A549 (cell line): ENCODE measurements around the gene RNF130. TPM values are rescaled to one million over a fixed set of nuclear protein-coding genes. Genes with fewer than 3 reads are reported as not detected.

Source experiments
- ATAC-seq, 2 experiments: fragments of 200-7000 bp in 1 of 2; fragments of >200 bp in 1 of 2; cut with Nextera tagmentation in 1 of 2; cut with Tn5 transposase in 1 of 2; 3 replicates each; pipeline versions ENCODE4 v1.8.0 to v1.9.1; 2018 to 2020; ENCODE audit warnings: mild to moderate bottlenecking in 1 of 2, moderate library complexity in 1 of 2
- CTCF ChIA-PET: fragments of 300-600 bp; sonication (Branson Sonifier 250); formaldehyde crosslinking; extraction: SDS; loops from one replicate; lab custom pipeline; 2021; ENCODE audit warnings: antibody characterized with exemption, inconsistent platforms; lab: Yijun Ruan, JAX
- POLR2A ChIA-PET: fragments of 350-600 bp; formaldehyde crosslinking; extraction: SDS; loops from one replicate; lab custom pipeline; 2021; ENCODE audit warnings: antibody characterized with exemption, inconsistent platforms; lab: Yijun Ruan, JAX
- DNase-seq, 2 experiments: peaks; one replicate each; pipeline versions ENCODE4 v3.0.0 to v3.0.0-alpha.2; 2011 to 2016; ENCODE audit warnings: low read depth in 1 of 2, low spot score in 1 of 2
- FAIRE-seq: peaks from 2 replicates; lab custom pipeline; 2011; peaks lifted over from hg19 to GRCh38; lab: Jason Lieb, UNC
- H3K27ac ChIP-seq, 2 experiments: fragments of >200 bp; sonication (Bioruptor Twin); formaldehyde crosslinking; 3 replicates each; pipeline ENCODE4 v1.5.1; 2016 to 2017
- H3K4me1 ChIP-seq: fragments of >200 bp; sonication (Bioruptor Twin); formaldehyde crosslinking; 3 replicates; pipeline ENCODE4 v1.6.1; 2016
- H3K4me2 ChIP-seq: fragments of >200 bp; sonication (Bioruptor Twin); formaldehyde crosslinking; 3 replicates; pipeline ENCODE4 v1.6.1; 2016
- H3K4me3 ChIP-seq: fragments of >200 bp; sonication (Bioruptor Twin); formaldehyde crosslinking; 3 replicates; pipeline ENCODE4 v1.5.1; 2016
- H3K9me3 ChIP-seq: fragments of >200 bp; sonication (Bioruptor Twin); formaldehyde crosslinking; 3 replicates; pipeline ENCODE4 v1.6.1; 2016
- CEBPB ChIP-seq, 2 experiments: fragments of >200 bp in 1 of 2; sonication (Bioruptor Twin) in 1 of 2; formaldehyde crosslinking in 1 of 2; IDR thresholded peaks; 2 replicates each; pipeline ENCODE4 v1.6.1; 2012 to 2016
- CHD2 ChIP-seq: fragments of 150-350 bp; IDR thresholded peaks from 2 replicates; pipeline ENCODE4 v1.6.1; 2014; ENCODE audit warnings: low read length; ENCODE audit not compliant: partially characterized antibody
- CHD4 ChIP-seq: fragments of 200-600 bp; sonication (generic); IDR thresholded peaks from 2 replicates; pipeline ENCODE4 v1.6.1; 2016; ENCODE audit warnings: antibody characterized with exemption, mild to moderate bottlenecking, borderline replicate concordance
- EHF ChIP-seq: fragments of 250-450 bp; sonication (Bioruptor Pico); IDR thresholded peaks from 2 replicates; pipeline ENCODE4 v1.5.0; 2020; ENCODE audit warnings: mild to moderate bottlenecking
- EHMT2 ChIP-seq: fragments of 200-600 bp; sonication (generic); IDR thresholded peaks from 2 replicates; pipeline ENCODE4 v1.6.1; 2016; ENCODE audit warnings: antibody characterized with exemption, low read depth, mild to moderate bottlenecking, moderate library complexity
- EP300 ChIP-seq, 2 experiments: fragments of >200 bp; sonication (Bioruptor Twin); formaldehyde crosslinking; IDR thresholded peaks; 2 replicates in 1 of 2; 3 replicates in 1 of 2; pipeline ENCODE4 v1.6.1; 2016 to 2017
- HDAC2 ChIP-seq: fragments of 200-600 bp; sonication (generic); IDR thresholded peaks from 2 replicates; pipeline ENCODE4 v1.6.1; 2016
- HES2 ChIP-seq: fragments of >200 bp; sonication (Bioruptor Twin); formaldehyde crosslinking; IDR thresholded peaks from 2 replicates; pipeline ENCODE4 v1.6.1; 2016
- HEYL ChIP-seq: fragments of 250-450 bp; sonication (Bioruptor Pico); IDR thresholded peaks from 2 replicates; pipeline ENCODE4 v1.8.0; 2021; ENCODE audit warnings: mild to moderate bottlenecking, moderate library complexity
- HOXB13 ChIP-seq: fragments of 250-450 bp; sonication (Bioruptor Pico); IDR thresholded peaks from 2 replicates; pipeline ENCODE4 v1.5.0; 2020; ENCODE audit warnings: low read depth, mild to moderate bottlenecking, moderate library complexity
- HOXB5 ChIP-seq: fragments of 250-450 bp; sonication (Bioruptor Pico); IDR thresholded peaks from 2 replicates; pipeline ENCODE4 v1.5.0; 2020; ENCODE audit warnings: mild to moderate bottlenecking, moderate library complexity
- KDM1A ChIP-seq: fragments of 200-600 bp; sonication (generic); IDR thresholded peaks from 2 replicates; pipeline ENCODE4 v1.6.1; 2016; ENCODE audit warnings: low read depth, mild to moderate bottlenecking
- KDM5A ChIP-seq: fragments of 200-600 bp; sonication (generic); IDR thresholded peaks from 2 replicates; pipeline ENCODE4 v1.6.1; 2016; ENCODE audit warnings: antibody characterized with exemption, mild to moderate bottlenecking
- MAFK ChIP-seq: fragments of 450-650 bp; IDR thresholded peaks from 2 replicates; pipeline ENCODE4 v1.6.1; 2014; ENCODE audit not compliant: partially characterized antibody
- MAX ChIP-seq: IDR thresholded peaks from 2 replicates; pipeline ENCODE4 v1.6.1; 2012
- MAZ ChIP-seq: fragments of 150-350 bp; IDR thresholded peaks from 2 replicates; pipeline ENCODE4 v1.6.1; 2014; ENCODE audit warnings: antibody characterized with exemption, low read depth, low read length, borderline replicate concordance
- MYC ChIP-seq: IDR thresholded peaks from 2 replicates; pipeline ENCODE4 v1.6.1; 2012; ENCODE audit warnings: mild to moderate bottlenecking, inconsistent platforms, low read length, improper control_type of control experiment, borderline replicate concordance
- PHF8 ChIP-seq: fragments of 200-600 bp; sonication (generic); IDR thresholded peaks from 2 replicates; pipeline ENCODE4 v1.6.1; 2016; ENCODE audit warnings: low read depth, mild to moderate bottlenecking, antibody characterized with exemption, moderate library complexity, borderline replicate concordance
- RFX5 ChIP-seq: fragments of 450-650 bp; IDR thresholded peaks from 2 replicates; pipeline ENCODE4 v1.7.1; 2014; ENCODE audit warnings: antibody characterized with exemption, mild to moderate bottlenecking, moderate library complexity
- RNF2 ChIP-seq: fragments of 200-600 bp; sonication (generic); IDR thresholded peaks from 2 replicates; pipeline ENCODE4 v1.6.1; 2016; ENCODE audit warnings: low read depth, mild to moderate bottlenecking, antibody characterized with exemption, moderate library complexity, borderline replicate concordance
- SMC3 ChIP-seq: fragments of >200 bp; sonication (Bioruptor Twin); formaldehyde crosslinking; IDR thresholded peaks from 3 replicates; pipeline ENCODE4 v1.6.1; 2018; ENCODE audit warnings: inconsistent platforms
- TFCP2L1 ChIP-seq: fragments of 250-450 bp; sonication (Bioruptor Pico); IDR thresholded peaks from 2 replicates; pipeline ENCODE4 v1.5.0; 2021; ENCODE audit warnings: mild to moderate bottlenecking
- TP53 ChIP-seq: fragments of 250-450 bp; sonication (Bioruptor Pico); IDR thresholded peaks from 2 replicates; pipeline ENCODE4 v1.5.0; 2021; ENCODE audit warnings: mild to moderate bottlenecking, moderate library complexity
- USF2 ChIP-seq: fragments of 450-650 bp; IDR thresholded peaks from 2 replicates; pipeline ENCODE4 v1.6.1; 2014; ENCODE audit warnings: antibody characterized with exemption
- ZC3H11A ChIP-seq: fragments of 450-650 bp; IDR thresholded peaks from 2 replicates; pipeline ENCODE4 v1.6.1; 2014; ENCODE audit warnings: antibody characterized with exemption, mild to moderate bottlenecking
- ZFP36 ChIP-seq: fragments of 450-650 bp; IDR thresholded peaks from 2 replicates; pipeline ENCODE4 v1.6.1; 2014; ENCODE audit warnings: borderline replicate concordance; ENCODE audit not compliant: partially characterized antibody
- ZSCAN20 ChIP-seq: fragments of 250-450 bp; sonication (Bioruptor Pico); IDR thresholded peaks from 2 replicates; pipeline ENCODE4 v1.8.0; 2022; ENCODE audit warnings: mild to moderate bottlenecking, moderate library complexity
- WGBS: methylation state at CpG from one replicate; pipeline ENCODE4 v1.1.6; 2017; ENCODE audit errors: missing lambda C conversion rate; 5-methylcytosine and 5-hydroxymethylcytosine counted together
- polyA plus RNA-seq, 4 experiments: library from polyadenylated mRNA; depleted of rRNA in 3 of 4; stranded (reverse); fragments of >200 nt; fragmentation: RNase III in 1 of 4; extraction: RNeasy Plus Mini Kit Qiagen cat#74134 plus additional on column Dnase treatment in 1 of 4; gene quantifications; 2 replicates in 3 of 4; 3 replicates in 1 of 4; pipeline ENCODE4 v1.2.3, GENCODE V29; 2011 to 2017
- TF ChIP-seq, protein P1 (sequence below): fragments of 250-450 bp; sonication (Bioruptor Pico); IDR thresholded peaks from 2 replicates; pipeline ENCODE4 v1.5.0; 2021; ENCODE audit warnings: mild to moderate bottlenecking, moderate library complexity, borderline replicate concordance
- TF ChIP-seq, protein P2 (sequence below): fragments of >200 bp; sonication (Bioruptor Twin); formaldehyde crosslinking; IDR thresholded peaks from 3 replicates; pipeline ENCODE4 v1.6.1; 2016

Gene RNF130
- polyA plus RNA-seq, 2 of the 4 experiments (the other 2 are of a cell fraction), result 33.3 to 50.1 TPM

GRCh38 chr5:179918742-179919486 lies 152.6 kb downstream of the RNF130 start:
- H3K4me2 ChIP-seq, result no peak overlapping the region
- H3K27ac ChIP-seq, result no peak overlapping the region
- ATAC-seq (no peak), DNase-seq (no peak), FAIRE-seq (no peak)
- no peak overlapping the region for H3K4me3 ChIP-seq
- CTCF ChIA-PET, result interaction anchor here (3.4 kb wide), 1 partner anchor 11 kb away, joined by 12 read pairs; no protein-coding TSS in a partner anchor
- WGBS, result 81% methylated on average over 19 of the region's 19 CpGs
- H3K9me3 ChIP-seq, result no peaks in the 10 kb centered on the region
- H3K4me1 ChIP-seq, result peaks cover 7% of the 10 kb centered on the region
- TF ChIP-seq HES2, result no peak
- no peak for TF ChIP-seq EHMT2
- TF ChIP-seq CHD4, result no peak
- no peak for TF ChIP-seq MAFK
- TF ChIP-seq EP300 (IDR thresholded peaks at IDR 0.05), result no peak
- no peak for TF ChIP-seq ZFP36
- no peak for TF ChIP-seq KDM5A
- TF ChIP-seq HOXB5, result no peak
- TF ChIP-seq MAZ, result no peak
- no peak for TF ChIP-seq TP53 (CRISPR knock-in tag)
- TF ChIP-seq ZSCAN20, result no peak
- no peak for TF ChIP-seq USF2
- no peak for TF ChIP-seq CHD2
- no peak for TF ChIP-seq MYC
- TF ChIP-seq TFCP2L1 (CRISPR knock-in tag), result no peak
- TF ChIP-seq HOXB13 (CRISPR knock-in tag), result no peak
- no peak for TF ChIP-seq HDAC2
- TF ChIP-seq, all 56 proteins: peak for 0
- POLR2A ChIA-PET, result no interaction called here

- Histone ChIP-seq H3K27ac (no peak overlapping the region), H3K4me3 (no peak overlapping the region), H3K4me2 (no peak overlapping the region), H3K4me1 (peaks cover 9% of the 10 kb centered on the region), H3K9me3 (no peaks in the 10 kb centered on the region)
- ChIA-PET POLR2A (no interaction called here), CTCF (interaction anchor here (0.6 to 3.4 kb wide), 4 partner anchors 8 to 347 kb away, joined by 3 to 12 read pairs (median 3); no protein-coding TSS in a partner anchor)
- no peak for TF ChIP-seq MAZ
- no peak for TF ChIP-seq ZC3H11A
- TF ChIP-seq HES2, result no peak
- TF ChIP-seq USF2, result no peak
- TF ChIP-seq, protein P1, sequence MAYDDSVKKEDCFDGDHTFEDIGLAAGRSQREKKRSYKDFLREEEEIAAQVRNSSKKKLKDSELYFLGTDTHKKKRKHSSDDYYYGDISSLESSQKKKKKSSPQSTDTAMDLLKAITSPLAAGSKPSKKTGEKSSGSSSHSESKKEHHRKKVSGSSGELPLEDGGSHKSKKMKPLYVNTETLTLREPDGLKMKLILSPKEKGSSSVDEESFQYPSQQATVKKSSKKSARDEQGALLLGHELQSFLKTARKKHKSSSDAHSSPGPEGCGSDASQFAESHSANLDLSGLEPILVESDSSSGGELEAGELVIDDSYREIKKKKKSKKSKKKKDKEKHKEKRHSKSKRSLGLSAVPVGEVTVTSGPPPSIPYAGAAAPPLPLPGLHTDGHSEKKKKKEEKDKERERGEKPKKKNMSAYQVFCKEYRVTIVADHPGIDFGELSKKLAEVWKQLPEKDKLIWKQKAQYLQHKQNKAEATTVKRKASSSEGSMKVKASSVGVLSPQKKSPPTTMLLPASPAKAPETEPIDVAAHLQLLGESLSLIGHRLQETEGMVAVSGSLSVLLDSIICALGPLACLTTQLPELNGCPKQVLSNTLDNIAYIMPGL, result no peak
- TF ChIP-seq ZFP36, result no peak
- TF ChIP-seq RNF2, result no peak
- no peak for TF ChIP-seq CEBPB (IDR thresholded peaks at IDR 0.05)
- TF ChIP-seq EHF (CRISPR knock-in tag), result no peak
- no peak for TF ChIP-seq MAFK
- TF ChIP-seq PHF8, result no peak
- TF ChIP-seq RFX5, result no peak
- TF ChIP-seq KDM1A, result no peak
- TF ChIP-seq HEYL (CRISPR knock-in tag), result no peak
- TF ChIP-seq CHD4, result no peak
- TF ChIP-seq SMC3, result no peak
- TF ChIP-seq CHD2, result no peak
- TF ChIP-seq, protein P2, sequence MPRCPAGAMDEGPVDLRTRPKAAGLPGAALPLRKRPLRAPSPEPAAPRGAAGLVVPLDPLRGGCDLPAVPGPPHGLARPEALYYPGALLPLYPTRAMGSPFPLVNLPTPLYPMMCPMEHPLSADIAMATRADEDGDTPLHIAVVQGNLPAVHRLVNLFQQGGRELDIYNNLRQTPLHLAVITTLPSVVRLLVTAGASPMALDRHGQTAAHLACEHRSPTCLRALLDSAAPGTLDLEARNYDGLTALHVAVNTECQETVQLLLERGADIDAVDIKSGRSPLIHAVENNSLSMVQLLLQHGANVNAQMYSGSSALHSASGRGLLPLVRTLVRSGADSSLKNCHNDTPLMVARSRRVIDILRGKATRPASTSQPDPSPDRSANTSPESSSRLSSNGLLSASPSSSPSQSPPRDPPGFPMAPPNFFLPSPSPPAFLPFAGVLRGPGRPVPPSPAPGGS, result no peak
- no peak for TF ChIP-seq MAX
- ATAC-seq, result no peak
- DNase-seq, result no peak
- no peak for FAIRE-seq
- WGBS, result 65% methylated on average over 5 of the region's 6 CpGs
Observed at GRCh38 chr5:179916523-179916922, 155.0 kb downstream of the RNF130 start.
